H1 (cell line): ENCODE measurements around the gene RFX6.

Experiments
- ASH2L ChIP-seq: fragments of 200-600, 300-600 bp; sonication (generic); IDR thresholded peaks from one replicate; pipeline ENCODE4 v1.7.1; 2017; ENCODE audit warnings: low read length
- CHD2 ChIP-seq: IDR thresholded peaks from 2 replicates; pipeline ENCODE4 v1.6.1; 2012; ENCODE audit warnings: low read length, improper control_type of control experiment
- CTCF ChIP-seq, 3 experiments: IDR thresholded peaks; 1 replicate in 2 of 3; 2 replicates in 1 of 3; pipeline versions ENCODE4 v1.5.1 to v1.6.1; 2011; ENCODE audit warnings: low read length in 3 of 3, mild to moderate bottlenecking in 3 of 3, inconsistent platforms in 2 of 3, low read depth in 1 of 3, moderate library complexity in 1 of 3; ENCODE audit not compliant: insufficient read depth in 1 of 3; ENCODE audit errors: control extremely low read depth in 1 of 3
- FOSL1 ChIP-seq: IDR thresholded peaks from 2 replicates; pipeline ENCODE4 v1.6.1; 2011; ENCODE audit warnings: mild to moderate bottlenecking, low read depth, low read length, moderate library complexity; ENCODE audit not compliant: insufficient read depth
- GABPA ChIP-seq: IDR thresholded peaks from 2 replicates; pipeline ENCODE4 v1.6.1; 2011; ENCODE audit warnings: mild to moderate bottlenecking, low read length, moderate library complexity, borderline replicate concordance; ENCODE audit not compliant: insufficient read depth
- MAX ChIP-seq: IDR thresholded peaks from 2 replicates; pipeline ENCODE4 v1.6.1; 2012; ENCODE audit warnings: inconsistent platforms
- POU5F1 ChIP-seq: IDR thresholded peaks from 2 replicates; pipeline ENCODE4 v1.6.1; 2011; ENCODE audit warnings: low read depth, mild to moderate bottlenecking, low read length, moderate library complexity
- SIN3A ChIP-seq, 2 experiments: IDR thresholded peaks in 1 of 2; conservative IDR thresholded peaks in 1 of 2; 2 replicates each; pipeline ENCODE4 v1.6.1; 2011 to 2012; ENCODE audit warnings: low read length in 2 of 2, improper control_type of control experiment in 1 of 2, low read depth in 1 of 2, mild to moderate bottlenecking in 1 of 2
- TCF12 ChIP-seq: IDR thresholded peaks from 2 replicates; pipeline ENCODE4 v1.6.1; 2011; ENCODE audit warnings: low read depth, mild to moderate bottlenecking, low read length
- USF2 ChIP-seq: IDR thresholded peaks from 2 replicates; pipeline ENCODE4 v1.6.1; 2011; ENCODE audit warnings: low read length, improper control_type of control experiment
- YY1 ChIP-seq: IDR thresholded peaks from 2 replicates; pipeline ENCODE4 v1.6.1; 2011; ENCODE audit warnings: low read depth, mild to moderate bottlenecking, low read length

- no peak for TF ChIP-seq YY1
- TF ChIP-seq CTCF (IDR thresholded peaks at IDR 0.05; ENCODE audit: control extremely low read depth in 1 of 3, insufficient read depth in 1 of 3, low read depth in 1 of 3, low read length in 3 of 3) = no peak
- TF ChIP-seq ASH2L = no peak
- no peak for TF ChIP-seq USF2
- no peak for TF ChIP-seq CHD2
- no peak for TF ChIP-seq FOSL1
- TF ChIP-seq POU5F1 = no peak
- no peak for TF ChIP-seq GABPA
- TF ChIP-seq MAX = no peak
- TF ChIP-seq SIN3A (conservative IDR thresholded peaks at IDR 0.05 in 1 of 2, IDR thresholded peaks at IDR 0.05 in 1 of 2; ENCODE audit: low read depth in 1 of 2, low read length in 2 of 2) = no peak
- TF ChIP-seq TCF12 = no peak
These were observed 96.9 kb downstream of the RFX6 start for GRCh38 chr6:116973976-116974375.
